ENCODE measurements around the gene PPP2R5C.
"Not testable (repeated sequence)": the region's sequence is repeated elsewhere in the genome, so short reads cannot be mapped to it uniquely, and the experiment has no call there.

Gene PPP2R5C

DNA sequence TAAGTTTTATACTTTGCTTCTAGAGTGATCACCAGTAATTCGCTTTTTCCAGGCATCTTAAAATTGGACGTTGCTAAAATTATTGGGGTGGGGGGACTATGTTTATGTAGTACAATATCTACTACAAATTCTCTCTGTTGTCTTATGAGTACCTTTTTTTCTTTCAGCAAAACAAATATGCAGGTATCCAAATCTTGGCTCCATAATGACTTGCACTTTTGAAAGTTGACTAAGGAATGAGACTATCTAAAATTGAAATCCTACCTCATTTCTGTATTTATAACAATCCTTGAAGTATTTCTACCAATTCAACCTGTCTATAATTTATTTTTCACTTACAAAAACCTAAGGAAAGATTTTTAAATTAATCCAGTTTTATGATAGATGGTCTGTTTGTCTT lies 205.2 kb downstream of the PPP2R5C start:
- H3K4me1 ChIP-seq (ENCODE audit: control insufficient read depth, insufficient read depth, low read length) = peaks cover 5% of the 10 kb centered on the region
- peak overlapping the region; percentile 1 for H3K4me3 ChIP-seq (ENCODE audit: low read depth, low read length)
- peaks cover 16% of the 10 kb centered on the region for H3K27me3 ChIP-seq (ENCODE audit: control insufficient read depth, insufficient read depth, low read length)
- no peak overlapping the region for H3K9ac ChIP-seq (ENCODE audit: low read depth, low read length)
- H3K9me3 ChIP-seq (ENCODE audit: control insufficient read depth, insufficient read depth, low read length) = no peaks in the 10 kb centered on the region
- peaks cover 4% of the 10 kb centered on the region for H3K36me3 ChIP-seq (ENCODE audit: control insufficient read depth, insufficient read depth, low read length)

DNA sequence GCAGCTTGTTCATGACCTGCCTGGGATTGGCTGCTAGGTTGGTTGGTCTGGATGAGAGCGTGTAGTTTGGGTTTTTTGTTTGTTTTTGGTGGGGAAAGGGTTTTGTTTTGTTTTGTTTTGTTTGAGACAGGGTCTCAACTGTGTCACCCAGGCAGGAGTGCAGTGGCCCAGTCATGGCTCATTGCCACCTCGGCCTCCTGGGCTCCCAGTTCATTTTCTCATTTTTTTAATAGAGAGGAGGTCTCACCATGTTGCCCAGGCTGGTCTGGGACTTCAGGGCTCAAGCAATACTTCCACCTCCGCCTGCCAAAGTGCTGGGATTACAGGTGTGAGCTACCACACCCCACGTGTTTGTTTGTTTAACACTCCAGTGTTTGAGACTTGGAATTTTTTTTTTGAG lies 206.7 kb downstream of the PPP2R5C start:
- Histone ChIP-seq H3K4me3 (ENCODE audit: low read depth, low read length) (no peak overlapping the region), H3K9ac (ENCODE audit: low read depth, low read length) (no peak overlapping the region), H3K27me3 (ENCODE audit: control insufficient read depth, insufficient read depth, low read length) (peaks cover 6% of the 10 kb centered on the region), H3K4me1 (ENCODE audit: control insufficient read depth, insufficient read depth, low read length) (peaks cover 15% of the 10 kb centered on the region), H3K36me3 (ENCODE audit: control insufficient read depth, insufficient read depth, low read length) (peaks cover 4% of the 10 kb centered on the region), H3K9me3 (ENCODE audit: control insufficient read depth, insufficient read depth, low read length) (no peaks in the 10 kb centered on the region)

DNA sequence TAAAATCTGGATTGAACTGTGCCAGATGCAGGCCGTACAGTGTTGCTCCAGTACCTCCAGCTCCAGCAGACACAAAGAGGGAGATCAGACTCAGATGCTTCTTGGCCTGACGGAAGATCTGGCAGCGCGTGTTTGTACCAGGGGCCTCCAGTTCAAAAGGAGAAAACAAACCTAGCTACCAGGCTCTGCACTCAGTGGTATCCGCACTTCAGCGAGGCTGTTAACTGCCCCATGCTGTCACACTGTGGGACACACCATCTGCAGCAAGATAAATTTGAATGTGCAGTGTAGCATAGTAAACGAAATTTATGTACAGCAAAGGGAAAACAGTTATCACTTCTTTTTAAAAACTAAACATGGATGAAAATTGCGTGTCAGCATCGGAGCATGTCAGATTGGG lies 208.0 kb downstream of the PPP2R5C start:
- peaks cover 13% of the 10 kb centered on the region for H3K4me1 ChIP-seq (ENCODE audit: control insufficient read depth, insufficient read depth, low read length)
- H3K36me3 ChIP-seq (ENCODE audit: control insufficient read depth, insufficient read depth, low read length) = peaks cover 3% of the 10 kb centered on the region
- no peak overlapping the region for H3K9ac ChIP-seq (ENCODE audit: low read depth, low read length)
- H3K9me3 ChIP-seq (ENCODE audit: control insufficient read depth, insufficient read depth, low read length) = no peaks in the 10 kb centered on the region
- H3K27me3 ChIP-seq (ENCODE audit: control insufficient read depth, insufficient read depth, low read length) = no peaks in the 10 kb centered on the region
- H3K4me3 ChIP-seq (ENCODE audit: low read depth, low read length) = no peak overlapping the region

DNA sequence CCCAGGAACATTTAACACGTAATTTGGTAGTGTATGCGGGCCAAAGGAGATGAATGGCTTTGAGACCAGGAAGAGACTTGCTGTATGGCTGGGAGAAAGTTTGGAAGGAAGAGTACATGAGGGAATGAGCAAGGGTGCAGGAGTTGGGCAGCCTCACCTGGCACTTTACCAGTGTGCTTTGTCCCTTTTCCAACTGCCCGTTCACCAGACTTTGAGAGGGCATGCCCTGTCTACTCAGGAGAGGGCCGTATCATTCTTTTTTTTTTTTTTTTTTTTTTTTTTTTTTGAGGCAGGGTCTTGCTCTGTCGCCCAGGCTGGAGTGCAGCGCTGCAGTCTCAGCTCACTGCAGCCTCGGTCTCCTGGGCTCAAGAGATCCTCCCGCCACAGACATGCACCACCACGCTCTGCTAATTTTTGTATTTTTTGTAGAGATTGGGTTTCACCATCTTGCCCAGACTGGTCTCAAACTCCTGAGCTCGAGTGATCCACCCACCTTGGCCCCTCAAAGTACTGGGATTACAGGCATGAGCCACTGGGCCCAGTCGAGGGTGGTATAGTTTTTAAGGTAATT lies 209.4 kb downstream of the PPP2R5C start:
- no peak overlapping the region for H3K9ac ChIP-seq (ENCODE audit: low read depth, low read length)
- H3K4me1 ChIP-seq (ENCODE audit: control insufficient read depth, insufficient read depth, low read length) = peaks cover 11% of the 10 kb centered on the region
- no peaks in the 10 kb centered on the region for H3K27me3 ChIP-seq (ENCODE audit: control insufficient read depth, insufficient read depth, low read length)
- H3K9me3 ChIP-seq (ENCODE audit: control insufficient read depth, insufficient read depth, low read length) = no peaks in the 10 kb centered on the region
- H3K36me3 ChIP-seq (ENCODE audit: control insufficient read depth, insufficient read depth, low read length) = no peaks in the 10 kb centered on the region
- H3K4me3 ChIP-seq (ENCODE audit: low read depth, low read length) = no peak overlapping the region

DNA sequence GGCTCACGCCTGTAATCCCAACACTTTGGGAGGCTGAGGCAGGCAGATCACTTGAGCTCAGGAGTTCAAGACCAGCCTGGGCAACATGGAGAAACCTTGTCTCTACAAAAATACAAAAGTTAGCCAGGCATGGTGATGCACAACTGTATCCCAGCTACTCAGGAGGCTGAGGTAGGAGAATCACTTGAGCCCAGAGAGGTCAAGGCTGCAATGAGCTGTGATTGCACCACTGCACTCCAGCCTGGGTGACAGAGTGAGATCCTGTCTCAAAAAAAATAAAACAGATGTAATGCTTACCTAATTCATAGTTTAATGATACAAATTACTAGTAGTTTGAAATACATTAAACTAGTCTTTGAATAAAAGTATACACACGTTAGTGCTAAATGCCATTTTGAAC lies 209.9 kb downstream of the PPP2R5C start:
- not testable (repeated sequence) for H3K9me3 ChIP-seq (ENCODE audit: control insufficient read depth, insufficient read depth, low read length); H3K9ac ChIP-seq (ENCODE audit: low read depth, low read length); H3K27me3 ChIP-seq (ENCODE audit: control insufficient read depth, insufficient read depth, low read length); H3K4me3 ChIP-seq (ENCODE audit: low read depth, low read length); H3K36me3 ChIP-seq (ENCODE audit: control insufficient read depth, insufficient read depth, low read length)
- H3K4me1 ChIP-seq (ENCODE audit: control insufficient read depth, insufficient read depth, low read length) = peaks cover 11% of the 10 kb centered on the region

DNA sequence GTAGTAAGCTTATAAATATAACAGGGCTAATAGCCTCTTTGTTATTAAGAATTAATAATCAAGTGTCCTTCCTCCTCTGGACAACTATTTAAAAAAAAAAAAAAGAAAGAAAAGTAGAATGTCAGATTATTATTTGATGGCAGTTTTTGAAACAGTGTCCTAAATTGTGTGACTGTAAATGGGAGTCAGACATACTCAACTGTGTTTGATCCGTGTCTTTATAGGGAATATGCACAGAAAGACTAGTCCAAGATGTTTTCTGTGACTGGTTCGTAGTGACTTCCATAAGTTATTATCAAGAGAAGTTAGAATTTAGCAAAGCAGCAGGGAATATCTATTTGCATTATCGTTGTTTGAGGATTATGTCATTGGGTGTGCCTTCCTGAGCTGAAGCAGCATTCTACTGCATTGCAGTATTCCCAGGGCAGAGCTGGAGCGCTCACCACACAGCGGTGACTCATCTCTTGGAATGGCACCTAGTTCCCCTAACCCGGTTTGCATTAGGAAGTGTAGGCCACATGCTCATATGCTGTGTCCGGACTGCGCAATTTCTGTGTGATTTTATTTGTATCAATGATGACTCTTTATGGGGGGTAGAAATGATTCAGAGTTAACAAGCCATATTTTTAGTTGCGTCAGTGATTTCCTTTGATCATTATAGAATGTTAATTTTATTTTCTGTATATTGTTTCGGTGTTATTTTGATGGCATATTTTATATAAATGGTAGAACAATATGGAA lies 210.8 kb downstream of the PPP2R5C start:
- H3K27me3 ChIP-seq (ENCODE audit: control insufficient read depth, insufficient read depth, low read length) = no peaks in the 10 kb centered on the region
- no peaks in the 10 kb centered on the region for H3K36me3 ChIP-seq (ENCODE audit: control insufficient read depth, insufficient read depth, low read length)
- no peaks in the 10 kb centered on the region for H3K9me3 ChIP-seq (ENCODE audit: control insufficient read depth, insufficient read depth, low read length)
- H3K4me1 ChIP-seq (ENCODE audit: control insufficient read depth, insufficient read depth, low read length) = peaks cover 11% of the 10 kb centered on the region
- H3K4me3 ChIP-seq (ENCODE audit: low read depth, low read length) = no peak overlapping the region
- no peak overlapping the region for H3K9ac ChIP-seq (ENCODE audit: low read depth, low read length)

DNA sequence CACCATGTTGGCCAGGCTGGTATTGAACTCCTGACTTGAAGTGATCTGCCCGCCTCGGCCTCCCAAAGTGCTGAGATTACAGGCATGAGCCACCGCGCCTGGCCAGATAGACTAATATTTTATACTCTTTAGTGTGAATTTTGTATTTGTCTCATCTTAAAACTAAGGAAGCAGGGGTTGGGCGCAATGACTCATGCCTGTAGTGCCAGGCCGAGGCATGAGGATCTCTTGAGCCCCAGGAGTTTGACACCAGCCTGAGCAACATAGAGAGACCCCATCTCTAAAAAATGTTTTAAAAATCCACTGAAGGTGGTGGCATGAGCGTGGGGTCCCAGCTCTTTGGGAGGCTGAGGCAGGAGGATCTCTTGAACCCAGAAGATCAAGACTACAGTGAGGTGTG lies 211.8 kb downstream of the PPP2R5C start:
- Histone ChIP-seq H3K36me3 (ENCODE audit: control insufficient read depth, insufficient read depth, low read length) (no peaks in the 10 kb centered on the region), H3K4me1 (ENCODE audit: control insufficient read depth, insufficient read depth, low read length) (peaks cover 11% of the 10 kb centered on the region), H3K27me3 (ENCODE audit: control insufficient read depth, insufficient read depth, low read length) (no peaks in the 10 kb centered on the region), H3K9ac (ENCODE audit: low read depth, low read length) (no peak overlapping the region), H3K4me3 (ENCODE audit: low read depth, low read length) (no peak overlapping the region), H3K9me3 (ENCODE audit: control insufficient read depth, insufficient read depth, low read length) (no peaks in the 10 kb centered on the region)

DNA sequence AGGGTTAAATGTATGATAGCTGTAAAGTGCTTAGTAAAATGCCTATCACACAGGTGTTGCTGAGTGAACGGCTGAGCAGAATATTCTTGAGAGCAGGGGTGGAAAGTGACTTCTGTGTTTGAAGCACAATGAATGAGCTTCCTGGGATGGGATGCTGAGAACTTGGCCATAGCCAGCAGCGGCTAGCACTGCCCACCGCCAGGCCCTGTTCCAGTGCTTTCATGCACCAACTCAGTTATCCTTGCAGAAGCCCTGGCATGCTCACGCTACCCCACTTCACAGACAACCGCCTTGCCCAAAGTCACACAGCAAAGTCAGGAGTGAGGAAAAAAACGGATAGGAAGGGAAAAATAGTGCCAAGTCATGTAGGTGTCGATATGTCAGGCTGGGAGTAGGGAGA lies 213.7 kb downstream of the PPP2R5C start:
- H3K4me1 ChIP-seq (ENCODE audit: control insufficient read depth, insufficient read depth, low read length) = peaks cover 11% of the 10 kb centered on the region
- H3K9ac ChIP-seq (ENCODE audit: low read depth, low read length) = no peak overlapping the region
- no peaks in the 10 kb centered on the region for H3K27me3 ChIP-seq (ENCODE audit: control insufficient read depth, insufficient read depth, low read length)
- H3K4me3 ChIP-seq (ENCODE audit: low read depth, low read length) = no peak overlapping the region
- peaks cover 9% of the 10 kb centered on the region for H3K36me3 ChIP-seq (ENCODE audit: control insufficient read depth, insufficient read depth, low read length)
- H3K9me3 ChIP-seq (ENCODE audit: control insufficient read depth, insufficient read depth, low read length) = no peaks in the 10 kb centered on the region

Data from iPS-15b (cell line).